Neuronal stem cell (in vitro differentiated cells): Measurements from ENCODE around the gene ZFHX3.

Experiments
- DNase-seq: peaks from one replicate; pipeline ENCODE4 v3.0.0-alpha.2; 2013; ENCODE audit warnings: low spot score
- H2AFZ ChIP-seq: one replicate; pipeline ENCODE4 v1.6.1; 2013; ENCODE audit warnings: mild to moderate bottlenecking, low read length, inconsistent platforms
- H2AK5ac ChIP-seq: 2 replicates; pipeline ENCODE4 v1.6.1; 2013; ENCODE audit warnings: low read depth, mild to moderate bottlenecking, inconsistent platforms, low read length, moderate library complexity, mixed read lengths
- H2BK120ac ChIP-seq: 2 replicates; pipeline ENCODE4 v1.6.1; 2013; ENCODE audit warnings: low read depth, mild to moderate bottlenecking, inconsistent platforms, low read length, moderate library complexity, mixed read lengths
- H2BK12ac ChIP-seq: one replicate; pipeline ENCODE4 v1.6.1; 2013; ENCODE audit warnings: low read length, inconsistent platforms
- H2BK15ac ChIP-seq: 2 replicates; pipeline ENCODE4 v1.6.1; 2013; ENCODE audit warnings: mild to moderate bottlenecking, low read length, inconsistent platforms, mixed read lengths
- H2BK5ac ChIP-seq: one replicate; pipeline ENCODE4 v1.6.1; 2013; ENCODE audit warnings: inconsistent platforms, mild to moderate bottlenecking, low read length, moderate library complexity
- H3K14ac ChIP-seq: one replicate; pipeline ENCODE4 v1.6.1; 2013; ENCODE audit warnings: low read length, inconsistent platforms
- H3K18ac ChIP-seq: 2 replicates; pipeline ENCODE4 v1.6.1; 2013; ENCODE audit warnings: low read length, inconsistent platforms
- H3K23ac ChIP-seq: 2 replicates; pipeline ENCODE4 v1.6.1; 2013; ENCODE audit warnings: low read depth, mild to moderate bottlenecking, mixed read lengths, low read length, inconsistent platforms; ENCODE audit not compliant: poor library complexity
- H3K27ac ChIP-seq: replicated peaks from 3 replicates; pipeline ENCODE4 v1.5.1; 2013; ENCODE audit warnings: low read length, inconsistent platforms
- H3K27me3 ChIP-seq, 3 experiments: 2 replicates each; pipeline ENCODE4 v1.6.1; 2013; ENCODE audit warnings: low read length in 3 of 3, mild to moderate bottlenecking in 2 of 3, inconsistent platforms in 1 of 3, low read depth in 1 of 3, mixed read lengths in 1 of 3, moderate library complexity in 1 of 3; ENCODE audit not compliant: control insufficient read depth in 3 of 3, insufficient read depth in 3 of 3
- H3K36me3 ChIP-seq, 2 donors: replicated peaks in 1 of 2; 2 replicates each; pipeline ENCODE4 v1.6.1; 2013; ENCODE audit warnings: low read length in 2 of 2; ENCODE audit not compliant: control insufficient read depth in 2 of 2, insufficient read depth in 2 of 2
- H3K4ac ChIP-seq: 2 replicates; pipeline ENCODE4 v1.6.1; 2013; ENCODE audit warnings: inconsistent platforms, mild to moderate bottlenecking, low read length, moderate library complexity
- H3K4me1 ChIP-seq, 2 donors: 1 replicate in 1 of 2; 2 replicates in 1 of 2; pipeline ENCODE4 v1.6.1; 2013; ENCODE audit warnings: low read length in 2 of 2, low read depth in 1 of 2; ENCODE audit not compliant: control insufficient read depth in 2 of 2, insufficient read depth in 1 of 2
- H3K4me2 ChIP-seq: one replicate; pipeline ENCODE4 v1.6.1; 2013; ENCODE audit warnings: mild to moderate bottlenecking, low read length, inconsistent platforms; ENCODE audit not compliant: insufficient read depth, poor library complexity, severe bottlenecking
- H3K4me3 ChIP-seq, 2 donors: 2 replicates each; pipeline ENCODE4 v1.5.1; 2013; ENCODE audit warnings: low read length in 2 of 2, mild to moderate bottlenecking in 2 of 2, inconsistent platforms in 1 of 2, moderate library complexity in 1 of 2
- H3K79me1 ChIP-seq: one replicate; pipeline ENCODE4 v1.6.1; 2013; ENCODE audit warnings: low read depth, mild to moderate bottlenecking, inconsistent platforms, low read length, moderate library complexity
- H3K9ac ChIP-seq: one replicate; pipeline ENCODE4 v1.6.1; 2013; ENCODE audit warnings: mild to moderate bottlenecking, low read depth, low read length, inconsistent platforms; ENCODE audit not compliant: poor library complexity
- H3K9me3 ChIP-seq, 2 donors: replicated peaks in 1 of 2; 2 replicates each; pipeline versions ENCODE3 to v1.6.1; 2013; ENCODE audit warnings: low read length in 2 of 2, mild to moderate bottlenecking in 2 of 2, inconsistent platforms in 1 of 2, low read depth in 1 of 2, mixed read lengths in 1 of 2, moderate library complexity in 1 of 2; ENCODE audit not compliant: control insufficient read depth in 2 of 2, insufficient read depth in 1 of 2
- H4K8ac ChIP-seq: one replicate; pipeline ENCODE4 v1.6.1; 2013; ENCODE audit warnings: low read depth, mild to moderate bottlenecking, inconsistent platforms, low read length, moderate library complexity
- H4K91ac ChIP-seq: one replicate; pipeline ENCODE4 v1.6.1; 2013; ENCODE audit warnings: low read length, low read depth, mild to moderate bottlenecking, inconsistent platforms; ENCODE audit not compliant: poor library complexity
- WGBS, 2 donors: extraction: QIAGEN DNeasy Blood & Tissue Kit; methylation state at CpG; one replicate each; pipeline ENCODE4 v1.1.7; 2013; ENCODE audit warnings: missing lambda C conversion rate in 2 of 2, mixed read lengths in 1 of 2; ENCODE audit not compliant: insufficient read length in 2 of 2, insufficient replicate concordance in 1 of 2; ENCODE audit errors: extremely low coverage in 2 of 2; 5-methylcytosine and 5-hydroxymethylcytosine counted together

The ZFHX3 gene

GRCh38 chr16:72934636-72935403 is 113.1 kb downstream of the ZFHX3 start:
- no peak overlapping the region for H2BK120ac ChIP-seq
- no peak overlapping the region for H3K14ac ChIP-seq
- H3K4me3 ChIP-seq = no peak overlapping the region
- H3K27ac ChIP-seq = no peak overlapping the region
- H3K23ac ChIP-seq = no peak overlapping the region
- no peak overlapping the region for H2AFZ ChIP-seq
- whole genome bisulfite sequencing, 2 donors = no CpG with 5 or more reads among the region's 17 CpGs
- DNase-seq = no peak
- no peak overlapping the region for H4K91ac ChIP-seq
- H2AK5ac ChIP-seq = no peak overlapping the region
- no peak overlapping the region for H3K9ac ChIP-seq
- H3K4me1 ChIP-seq = peaks cover 27 to 31% of the 10 kb centered on the region in 2 donors
- no peaks in the 10 kb centered on the region for H3K9me3 ChIP-seq
- no peak overlapping the region for H3K4me2 ChIP-seq
- no peak overlapping the region for H4K8ac ChIP-seq
- no peak overlapping the region for H3K4ac ChIP-seq
- H2BK5ac ChIP-seq = no peak overlapping the region
- H3K79me1 ChIP-seq = no peaks in the 10 kb centered on the region
- H2BK12ac ChIP-seq = no peak overlapping the region
- no peak overlapping the region for H3K18ac ChIP-seq
- H3K27me3 ChIP-seq = no peaks in the 10 kb centered on the region
- H3K36me3 ChIP-seq = peaks cover 0 to 16% of the 10 kb centered on the region in 2 donors
- no peak overlapping the region for H2BK15ac ChIP-seq

GRCh38 chr16:72932677-72933335 is 115.1 kb downstream of the ZFHX3 start:
- no peak for DNase-seq
- Histone ChIP-seq H2BK120ac (no peak overlapping the region), H2BK12ac (no peak overlapping the region), H3K18ac (no peak overlapping the region), H3K27me3 (no peaks in the 10 kb centered on the region), H3K9me3 (peaks cover 0 to 1% of the 10 kb centered on the region in 2 donors), H3K4ac (no peak overlapping the region), H3K14ac (no peak overlapping the region), H3K36me3 (peaks cover 0 to 6% of the 10 kb centered on the region in 2 donors), H3K4me2 (no peak overlapping the region), H3K4me3 (no peak overlapping the region), H2BK5ac (no peak overlapping the region), H2AFZ (no peak overlapping the region), H3K4me1 (peaks cover 19 to 29% of the 10 kb centered on the region in 2 donors), H3K79me1 (no peaks in the 10 kb centered on the region), H3K9ac (no peak overlapping the region), H3K27ac (no peak overlapping the region), H4K8ac (no peak overlapping the region), H2BK15ac (no peak overlapping the region), H4K91ac (no peak overlapping the region), H2AK5ac (no peak overlapping the region), H3K23ac (no peak overlapping the region)
- WGBS, 2 donors = no CpG with 5 or more reads among the region's 11 CpGs

- no peak for DNase-seq
Measured at GRCh38 chr16:72932050-72932449, 115.9 kb downstream of the ZFHX3 start.

GRCh38 chr16:72930396-72930795 is 117.5 kb downstream of the ZFHX3 start:
- Histone ChIP-seq H3K4me1 (peaks cover 9 to 18% of the 10 kb centered on the region in 2 donors), H3K27ac (no peak overlapping the region), H3K18ac (no peak overlapping the region), H2BK120ac (no peak overlapping the region), H3K79me1 (no peaks in the 10 kb centered on the region), H3K4me2 (no peak overlapping the region), H3K36me3 (peaks cover 0 to 5% of the 10 kb centered on the region in 2 donors), H3K4ac (no peak overlapping the region), H3K9me3 (peaks cover 0 to 1% of the 10 kb centered on the region in 2 donors), H3K27me3 (no peaks in the 10 kb centered on the region), H4K8ac (no peak overlapping the region), H2BK15ac (no peak overlapping the region), H2AK5ac (no peak overlapping the region), H3K4me3 (no peak overlapping the region), H2BK5ac (no peak overlapping the region), H2AFZ (no peak overlapping the region), H3K9ac (no peak overlapping the region), H3K23ac (no peak overlapping the region), H4K91ac (no peak overlapping the region), H3K14ac (no peak overlapping the region), H2BK12ac (no peak overlapping the region)
- DNase-seq = no peak
- WGBS, 2 donors = no CpG with 5 or more reads among the region's 7 CpGs

More at GRCh38 chr16:72932050-72932449, 115.9 kb downstream of the ZFHX3 start:
- Histone ChIP-seq H2AK5ac (no peak overlapping the region), H2AFZ (no peak overlapping the region), H3K36me3 (peaks cover 0 to 5% of the 10 kb centered on the region in 2 donors), H3K9ac (no peak overlapping the region), H4K8ac (no peak overlapping the region), H3K14ac (no peak overlapping the region), H2BK5ac (no peak overlapping the region), H3K27me3 (no peaks in the 10 kb centered on the region), H3K18ac (no peak overlapping the region), H3K9me3 (peaks cover 0 to 1% of the 10 kb centered on the region in 2 donors), H3K27ac (no peak overlapping the region), H3K4me3 (no peak overlapping the region), H3K79me1 (no peaks in the 10 kb centered on the region), H3K4me2 (no peak overlapping the region), H3K4ac (no peak overlapping the region), H2BK15ac (no peak overlapping the region), H3K4me1 (peaks cover 15 to 23% of the 10 kb centered on the region in 2 donors), H2BK12ac (no peak overlapping the region), H3K23ac (no peak overlapping the region), H2BK120ac (no peak overlapping the region), H4K91ac (no peak overlapping the region)
- no CpG with 5 or more reads among the region's 2 CpGs for WGBS, 2 donors
